Measurements from ENCODE around the gene HSD17B1. TPM values are rescaled to one million over a fixed set of nuclear protein-coding genes. Genes with fewer than 3 reads are reported as not detected.
A peak's percentile ranks its signal among the peaks of the same experiment; 100 is the strongest.

HSD17B1 gene
- total and polyA plus RNA-seq, 2 of the 13 experiments (the other 11 are each of a cell fraction or from before 2014, with no cell fraction given): 0.54 to 0.93 TPM

DNA sequence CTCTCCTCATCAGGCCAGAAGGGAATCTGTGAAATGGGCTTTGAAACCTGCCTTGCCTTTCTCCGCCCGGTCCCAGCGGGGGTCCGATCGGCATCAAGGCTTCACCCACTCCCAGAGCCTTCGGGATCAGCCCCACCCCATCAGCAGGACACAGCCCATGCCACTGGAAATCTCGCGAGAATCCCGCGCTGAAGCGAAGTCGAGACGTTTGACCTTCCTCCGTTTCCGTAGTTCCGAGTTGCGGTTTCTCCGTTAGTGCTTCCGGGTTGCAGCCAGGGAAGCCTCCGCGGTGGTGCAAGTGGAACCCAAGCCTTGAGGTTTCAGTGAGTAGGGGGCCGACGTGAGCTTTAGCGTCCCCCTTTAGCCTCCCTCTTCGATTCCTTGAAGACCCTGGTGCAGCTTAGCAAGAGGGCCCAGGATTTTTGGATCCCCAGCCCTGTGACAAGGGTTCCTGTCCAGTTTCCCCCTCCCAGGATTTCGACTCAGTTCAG, 9.2 kb downstream of the HSD17B1 start, which contains the start of gene COASY (continued):
- TF ChIP-seq, protein P1, sequence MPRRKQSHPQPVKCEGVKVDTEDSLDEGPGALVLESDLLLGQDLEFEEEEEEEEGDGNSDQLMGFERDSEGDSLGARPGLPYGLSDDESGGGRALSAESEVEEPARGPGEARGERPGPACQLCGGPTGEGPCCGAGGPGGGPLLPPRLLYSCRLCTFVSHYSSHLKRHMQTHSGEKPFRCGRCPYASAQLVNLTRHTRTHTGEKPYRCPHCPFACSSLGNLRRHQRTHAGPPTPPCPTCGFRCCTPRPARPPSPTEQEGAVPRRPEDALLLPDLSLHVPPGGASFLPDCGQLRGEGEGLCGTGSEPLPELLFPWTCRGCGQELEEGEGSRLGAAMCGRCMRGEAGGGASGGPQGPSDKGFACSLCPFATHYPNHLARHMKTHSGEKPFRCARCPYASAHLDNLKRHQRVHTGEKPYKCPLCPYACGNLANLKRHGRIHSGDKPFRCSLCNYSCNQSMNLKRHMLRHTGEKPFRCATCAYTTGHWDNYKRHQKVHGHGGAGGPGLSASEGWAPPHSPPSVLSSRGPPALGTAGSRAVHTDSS (CRISPR knock-in tag; conservative IDR thresholded peaks at IDR 0.05): no peak
- TF ChIP-seq PTBP1 (IDR thresholded peaks at IDR 0.05; ENCODE audit: low read depth, low read length, poor library complexity, severe bottlenecking) (no peak), ZNF670 (CRISPR knock-in tag; IDR thresholded peaks at IDR 0.05; ENCODE audit: borderline replicate concordance) (peak; percentile 90), ZNF629 (CRISPR knock-in tag; conservative IDR thresholded peaks at IDR 0.05) (peak; percentile 66), YEATS2 (CRISPR knock-in tag; IDR thresholded peaks at IDR 0.05; ENCODE audit: borderline replicate concordance) (peak; percentile 100), NFATC3 (CRISPR knock-in tag; IDR thresholded peaks at IDR 0.05) (no peak), ZNF564 (CRISPR knock-in tag; IDR thresholded peaks at IDR 0.05) (peak; percentile 77; the same call in 1 of the 2 replicates), SALL2 (CRISPR knock-in tag; IDR thresholded peaks at IDR 0.05) (peak; percentile 20; the same call in 1 of the 2 replicates), MBNL3 (CRISPR knock-in tag; conservative IDR thresholded peaks at IDR 0.05) (no peak), ZNF460 (CRISPR knock-in tag; IDR thresholded peaks at IDR 0.05; ENCODE audit: borderline replicate concordance) (no peak), ZKSCAN5 (CRISPR knock-in tag; IDR thresholded peaks at IDR 0.05) (no peak)
- TF ChIP-seq, protein P2, sequence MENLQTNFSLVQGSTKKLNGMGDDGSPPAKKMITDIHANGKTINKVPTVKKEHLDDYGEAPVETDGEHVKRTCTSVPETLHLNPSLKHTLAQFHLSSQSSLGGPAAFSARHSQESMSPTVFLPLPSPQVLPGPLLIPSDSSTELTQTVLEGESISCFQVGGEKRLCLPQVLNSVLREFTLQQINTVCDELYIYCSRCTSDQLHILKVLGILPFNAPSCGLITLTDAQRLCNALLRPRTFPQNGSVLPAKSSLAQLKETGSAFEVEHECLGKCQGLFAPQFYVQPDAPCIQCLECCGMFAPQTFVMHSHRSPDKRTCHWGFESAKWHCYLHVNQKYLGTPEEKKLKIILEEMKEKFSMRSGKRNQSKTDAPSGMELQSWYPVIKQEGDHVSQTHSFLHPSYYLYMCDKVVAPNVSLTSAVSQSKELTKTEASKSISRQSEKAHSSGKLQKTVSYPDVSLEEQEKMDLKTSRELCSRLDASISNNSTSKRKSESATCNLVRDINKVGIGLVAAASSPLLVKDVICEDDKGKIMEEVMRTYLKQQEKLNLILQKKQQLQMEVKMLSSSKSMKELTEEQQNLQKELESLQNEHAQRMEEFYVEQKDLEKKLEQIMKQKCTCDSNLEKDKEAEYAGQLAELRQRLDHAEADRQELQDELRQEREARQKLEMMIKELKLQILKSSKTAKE (CRISPR knock-in tag; IDR thresholded peaks at IDR 0.05; ENCODE audit: borderline replicate concordance): no peak
- TF ChIP-seq, protein P3, sequence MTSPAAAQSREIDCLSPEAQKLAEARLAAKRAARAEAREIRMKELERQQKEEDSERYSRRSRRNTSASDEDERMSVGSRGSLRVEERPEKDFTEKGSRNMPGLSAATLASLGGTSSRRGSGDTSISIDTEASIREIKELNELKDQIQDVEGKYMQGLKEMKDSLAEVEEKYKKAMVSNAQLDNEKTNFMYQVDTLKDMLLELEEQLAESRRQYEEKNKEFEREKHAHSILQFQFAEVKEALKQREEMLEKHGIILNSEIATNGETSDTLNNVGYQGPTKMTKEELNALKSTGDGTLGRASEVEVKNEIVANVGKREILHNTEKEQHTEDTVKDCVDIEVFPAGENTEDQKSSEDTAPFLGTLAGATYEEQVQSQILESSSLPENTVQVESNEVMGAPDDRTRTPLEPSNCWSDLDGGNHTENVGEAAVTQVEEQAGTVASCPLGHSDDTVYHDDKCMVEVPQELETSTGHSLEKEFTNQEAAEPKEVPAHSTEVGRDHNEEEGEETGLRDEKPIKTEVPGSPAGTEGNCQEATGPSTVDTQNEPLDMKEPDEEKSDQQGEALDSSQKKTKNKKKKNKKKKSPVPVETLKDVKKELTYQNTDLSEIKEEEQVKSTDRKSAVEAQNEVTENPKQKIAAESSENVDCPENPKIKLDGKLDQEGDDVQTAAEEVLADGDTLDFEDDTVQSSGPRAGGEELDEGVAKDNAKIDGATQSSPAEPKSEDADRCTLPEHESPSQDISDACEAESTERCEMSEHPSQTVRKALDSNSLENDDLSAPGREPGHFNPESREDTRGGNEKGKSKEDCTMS (CRISPR knock-in tag; conservative IDR thresholded peaks at IDR 0.05): no peak
- TF ChIP-seq, protein P4, sequence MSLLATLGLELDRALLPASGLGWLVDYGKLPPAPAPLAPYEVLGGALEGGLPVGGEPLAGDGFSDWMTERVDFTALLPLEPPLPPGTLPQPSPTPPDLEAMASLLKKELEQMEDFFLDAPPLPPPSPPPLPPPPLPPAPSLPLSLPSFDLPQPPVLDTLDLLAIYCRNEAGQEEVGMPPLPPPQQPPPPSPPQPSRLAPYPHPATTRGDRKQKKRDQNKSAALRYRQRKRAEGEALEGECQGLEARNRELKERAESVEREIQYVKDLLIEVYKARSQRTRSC (CRISPR knock-in tag; IDR thresholded peaks at IDR 0.05; ENCODE audit: low read depth): 0 out of 2 replicates have a peak, but pooled peaks have one; percentile 4
- TF ChIP-seq, protein P5, sequence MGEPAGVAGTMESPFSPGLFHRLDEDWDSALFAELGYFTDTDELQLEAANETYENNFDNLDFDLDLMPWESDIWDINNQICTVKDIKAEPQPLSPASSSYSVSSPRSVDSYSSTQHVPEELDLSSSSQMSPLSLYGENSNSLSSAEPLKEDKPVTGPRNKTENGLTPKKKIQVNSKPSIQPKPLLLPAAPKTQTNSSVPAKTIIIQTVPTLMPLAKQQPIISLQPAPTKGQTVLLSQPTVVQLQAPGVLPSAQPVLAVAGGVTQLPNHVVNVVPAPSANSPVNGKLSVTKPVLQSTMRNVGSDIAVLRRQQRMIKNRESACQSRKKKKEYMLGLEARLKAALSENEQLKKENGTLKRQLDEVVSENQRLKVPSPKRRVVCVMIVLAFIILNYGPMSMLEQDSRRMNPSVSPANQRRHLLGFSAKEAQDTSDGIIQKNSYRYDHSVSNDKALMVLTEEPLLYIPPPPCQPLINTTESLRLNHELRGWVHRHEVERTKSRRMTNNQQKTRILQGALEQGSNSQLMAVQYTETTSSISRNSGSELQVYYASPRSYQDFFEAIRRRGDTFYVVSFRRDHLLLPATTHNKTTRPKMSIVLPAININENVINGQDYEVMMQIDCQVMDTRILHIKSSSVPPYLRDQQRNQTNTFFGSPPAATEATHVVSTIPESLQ (CRISPR knock-in tag; conservative IDR thresholded peaks at IDR 0.05): no peak
- TF ChIP-seq, protein P6, sequence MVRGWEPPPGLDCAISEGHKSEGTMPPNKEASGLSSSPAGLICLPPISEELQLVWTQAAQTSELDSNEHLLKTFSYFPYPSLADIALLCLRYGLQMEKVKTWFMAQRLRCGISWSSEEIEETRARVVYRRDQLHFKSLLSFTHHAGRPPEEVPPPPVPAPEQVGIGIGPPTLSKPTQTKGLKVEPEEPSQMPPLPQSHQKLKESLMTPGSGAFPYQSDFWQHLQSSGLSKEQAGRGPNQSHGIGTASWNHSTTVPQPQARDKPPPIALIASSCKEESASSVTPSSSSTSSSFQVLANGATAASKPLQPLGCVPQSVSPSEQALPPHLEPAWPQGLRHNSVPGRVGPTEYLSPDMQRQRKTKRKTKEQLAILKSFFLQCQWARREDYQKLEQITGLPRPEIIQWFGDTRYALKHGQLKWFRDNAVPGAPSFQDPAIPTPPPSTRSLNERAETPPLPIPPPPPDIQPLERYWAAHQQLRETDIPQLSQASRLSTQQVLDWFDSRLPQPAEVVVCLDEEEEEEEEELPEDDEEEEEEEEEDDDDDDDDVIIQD (CRISPR knock-in tag; IDR thresholded peaks at IDR 0.05; ENCODE audit: low read depth): peak; percentile 65
